ENCODE results near the gene FRS2.
"Not testable (repeated sequence)": the region's sequence is repeated elsewhere in the genome, so short reads cannot be mapped to it uniquely, and the experiment has no call there.

Gene FRS2

DNA sequence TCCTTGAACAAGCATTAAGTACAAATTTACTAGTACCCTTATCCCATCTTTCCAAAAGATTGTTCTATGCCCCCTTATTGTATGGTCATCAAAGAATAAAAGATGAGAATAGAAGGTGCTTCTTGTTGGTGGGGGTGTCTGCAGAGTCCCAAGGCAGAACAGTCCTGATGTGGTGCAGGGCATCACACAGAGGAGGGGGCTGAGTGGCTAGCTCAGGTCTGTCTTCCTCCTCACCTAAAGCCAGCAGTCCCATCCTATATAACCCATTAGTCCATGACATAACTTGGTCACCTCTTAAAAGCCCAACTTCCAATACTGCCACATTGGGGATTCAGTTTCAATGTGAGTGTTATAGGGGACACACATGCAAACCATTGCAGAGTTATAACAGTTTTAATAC is 130.6 kb downstream of the FRS2 start:
- H2AFZ ChIP-seq (ENCODE audit: low read depth, low read length), result no peak overlapping the region
- H3K36me3 ChIP-seq (replicated peaks; ENCODE audit: low read depth, low read length), result peaks cover 68% of the 10 kb centered on the region
- H4K20me1 ChIP-seq (ENCODE audit: insufficient read depth, low read length), result 0 out of 2 replicates have a peak, but pooled peaks cover 2% of the 10 kb centered on the region
- H3K27ac ChIP-seq (ENCODE audit: low read length), result no peak overlapping the region
- no peaks in the 10 kb centered on the region for H3K79me2 ChIP-seq (ENCODE audit: low read length)
- H3K27me3 ChIP-seq (ENCODE audit: low read depth, low read length), result no peaks in the 10 kb centered on the region
- H3K4me1 ChIP-seq (ENCODE audit: low read length), result no peaks in the 10 kb centered on the region
- H3K9ac ChIP-seq (ENCODE audit: low read length), result no peak overlapping the region
- TF ChIP-seq CTCF (IDR thresholded peaks at IDR 0.05; ENCODE audit: low read depth, low read length) (no peak), EZH2phosphoT487 (IDR thresholded peaks at IDR 0.05; ENCODE audit: low read depth) (no peak)
- H3K4me3 ChIP-seq (ENCODE audit: low read length), result no peak overlapping the region
- H3K4me2 ChIP-seq (ENCODE audit: low read length), result no peak overlapping the region
- H3K9me3 ChIP-seq (ENCODE audit: insufficient read depth, low read length), result no peaks in the 10 kb centered on the region

GRCh38 chr12:69601962-69602685 is 131.9 kb downstream of the FRS2 start:
- Histone ChIP-seq H3K27ac (ENCODE audit: low read length) (no peak overlapping the region), H3K4me3 (ENCODE audit: low read length) (no peak overlapping the region), H3K36me3 (replicated peaks; ENCODE audit: low read depth, low read length) (peaks cover 58% of the 10 kb centered on the region), H3K9me3 (ENCODE audit: insufficient read depth, low read length) (no peaks in the 10 kb centered on the region), H3K4me1 (ENCODE audit: low read length) (no peaks in the 10 kb centered on the region), H3K79me2 (ENCODE audit: low read length) (no peaks in the 10 kb centered on the region), H3K9ac (ENCODE audit: low read length) (no peak overlapping the region), H3K4me2 (ENCODE audit: low read length) (no peak overlapping the region), H2AFZ (ENCODE audit: low read depth, low read length) (no peak overlapping the region), H4K20me1 (ENCODE audit: insufficient read depth, low read length) (no peaks in the 10 kb centered on the region), H3K27me3 (ENCODE audit: low read depth, low read length) (no peaks in the 10 kb centered on the region)
- TF ChIP-seq CTCF (IDR thresholded peaks at IDR 0.05; ENCODE audit: low read depth, low read length) (no peak), EZH2phosphoT487 (IDR thresholded peaks at IDR 0.05; ENCODE audit: low read depth) (no peak)

GRCh38 chr12:69602954-69603353 is 132.8 kb downstream of the FRS2 start:
- no peak overlapping the region for H3K27ac ChIP-seq (ENCODE audit: low read length)
- no peak overlapping the region for H3K4me3 ChIP-seq (ENCODE audit: low read length)
- H3K79me2 ChIP-seq (ENCODE audit: low read length), result no peaks in the 10 kb centered on the region
- no peaks in the 10 kb centered on the region for H3K4me1 ChIP-seq (ENCODE audit: low read length)
- peaks cover 49% of the 10 kb centered on the region for H3K36me3 ChIP-seq (replicated peaks; ENCODE audit: low read depth, low read length)
- H3K9me3 ChIP-seq (ENCODE audit: insufficient read depth, low read length), result no peaks in the 10 kb centered on the region
- H3K9ac ChIP-seq (ENCODE audit: low read length), result no peak overlapping the region
- no peaks in the 10 kb centered on the region for H4K20me1 ChIP-seq (ENCODE audit: insufficient read depth, low read length)
- no peak overlapping the region for H3K4me2 ChIP-seq (ENCODE audit: low read length)
- no peak for TF ChIP-seq EZH2phosphoT487 (IDR thresholded peaks at IDR 0.05; ENCODE audit: low read depth)
- TF ChIP-seq CTCF (IDR thresholded peaks at IDR 0.05; ENCODE audit: low read depth, low read length), result no peak
- no peak overlapping the region for H2AFZ ChIP-seq (ENCODE audit: low read depth, low read length)
- H3K27me3 ChIP-seq (ENCODE audit: low read depth, low read length), result no peaks in the 10 kb centered on the region

DNA sequence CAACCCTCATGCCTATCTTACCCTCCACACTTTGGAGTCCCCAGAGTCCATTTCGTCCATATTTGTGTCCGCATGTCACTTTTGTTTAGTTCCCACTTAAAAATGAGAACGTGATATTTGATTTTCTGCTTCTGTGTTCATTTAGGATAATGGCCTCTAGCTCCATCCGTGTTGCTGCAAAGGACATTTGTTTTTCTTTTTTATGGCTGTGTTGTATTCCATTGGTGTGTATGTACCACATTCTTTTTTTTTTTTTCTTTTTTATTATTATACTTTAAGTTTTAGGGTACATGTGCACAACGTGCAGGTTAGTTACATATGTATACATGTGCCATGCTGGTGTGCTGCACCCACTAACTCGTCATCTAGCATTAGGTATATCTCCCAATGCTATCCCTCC is 133.4 kb downstream of the FRS2 start:
- not testable (repeated sequence) for H3K27me3 ChIP-seq (ENCODE audit: low read depth, low read length); H3K4me2 ChIP-seq (ENCODE audit: low read length); H3K9me3 ChIP-seq (ENCODE audit: insufficient read depth, low read length); H3K9ac ChIP-seq (ENCODE audit: low read length); H2AFZ ChIP-seq (ENCODE audit: low read depth, low read length); H4K20me1 ChIP-seq (ENCODE audit: insufficient read depth, low read length); H3K4me1 ChIP-seq (ENCODE audit: low read length); H3K27ac ChIP-seq (ENCODE audit: low read length); H3K4me3 ChIP-seq (ENCODE audit: low read length); H3K79me2 ChIP-seq (ENCODE audit: low read length)
- H3K36me3 ChIP-seq (replicated peaks; ENCODE audit: low read depth, low read length), result peaks cover 44% of the 10 kb centered on the region

- H3K4me2 ChIP-seq (ENCODE audit: low read length); H3K9me3 ChIP-seq (ENCODE audit: insufficient read depth, low read length); H3K9ac ChIP-seq (ENCODE audit: low read length); H3K27ac ChIP-seq (ENCODE audit: low read length); H3K79me2 ChIP-seq (ENCODE audit: low read length); H2AFZ ChIP-seq (ENCODE audit: low read depth, low read length); H3K4me3 ChIP-seq (ENCODE audit: low read length); H3K27me3 ChIP-seq (ENCODE audit: low read depth, low read length); H3K4me1 ChIP-seq (ENCODE audit: low read length); H4K20me1 ChIP-seq (ENCODE audit: insufficient read depth, low read length): not testable (repeated sequence)
- peaks cover 39% of the 10 kb centered on the region for H3K36me3 ChIP-seq (replicated peaks; ENCODE audit: low read depth, low read length)
These were observed 134.1 kb downstream of the FRS2 start for GRCh38 chr12:69604275-69604674.
